Measurements from ENCODE around the gene DLK2.

DLK2 gene

DNA sequence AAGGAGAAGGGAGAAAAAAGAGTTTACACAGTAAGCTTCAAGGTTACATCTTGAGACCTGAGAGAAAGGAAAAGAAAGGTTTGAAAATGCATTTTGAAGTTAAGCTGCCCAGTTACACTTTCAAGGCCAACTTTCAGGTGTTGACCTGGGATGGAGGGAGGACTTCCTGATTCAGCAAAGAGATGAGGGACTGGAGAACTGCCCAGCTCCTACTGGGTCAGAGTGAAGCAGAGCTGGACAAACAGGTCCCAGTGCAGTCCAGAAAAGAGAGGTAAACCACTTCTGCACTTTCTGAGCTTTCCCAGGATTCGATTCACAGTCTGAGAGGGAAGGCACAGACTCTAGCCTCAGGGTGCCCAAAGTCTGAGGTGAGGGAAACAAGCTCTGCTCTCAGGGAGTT is 16.1 kb upstream of the DLK2 start:
- Histone ChIP-seq H3K27ac (ENCODE audit: low read depth, low read length) (no peak overlapping the region), H3K4me2 (ENCODE audit: low read length) (no peak overlapping the region), H3K27me3 (ENCODE audit: control insufficient read depth, low read length) (peaks cover 20% of the 10 kb centered on the region), H3F3A (ENCODE audit: control insufficient read depth, insufficient read depth) (peaks cover under 1% of the 10 kb centered on the region; the same call in 1 of the 2 replicates), H4K20me1 (ENCODE audit: control insufficient read depth, insufficient read depth, low read depth, low read length) (no peaks in the 10 kb centered on the region), H3K9me3 (ENCODE audit: control insufficient read depth, insufficient read depth, low read length) (no peaks in the 10 kb centered on the region), H3K4me1 (ENCODE audit: control insufficient read depth, low read length) (no peaks in the 10 kb centered on the region), H3K4me3 (ENCODE audit: low read length) (no peak overlapping the region), H3K36me3 (ENCODE audit: control insufficient read depth, low read length) (no peaks in the 10 kb centered on the region), H3K79me2 (ENCODE audit: control insufficient read depth, low read length) (no peaks in the 10 kb centered on the region), H3K9me2 (replicated peaks; ENCODE audit: control insufficient read depth, low read length) (no peaks in the 10 kb centered on the region)
- no peak for TF ChIP-seq EZH2phosphoT487 (IDR thresholded peaks at IDR 0.05; ENCODE audit: borderline replicate concordance, low read length)
- TF ChIP-seq, protein P1, sequence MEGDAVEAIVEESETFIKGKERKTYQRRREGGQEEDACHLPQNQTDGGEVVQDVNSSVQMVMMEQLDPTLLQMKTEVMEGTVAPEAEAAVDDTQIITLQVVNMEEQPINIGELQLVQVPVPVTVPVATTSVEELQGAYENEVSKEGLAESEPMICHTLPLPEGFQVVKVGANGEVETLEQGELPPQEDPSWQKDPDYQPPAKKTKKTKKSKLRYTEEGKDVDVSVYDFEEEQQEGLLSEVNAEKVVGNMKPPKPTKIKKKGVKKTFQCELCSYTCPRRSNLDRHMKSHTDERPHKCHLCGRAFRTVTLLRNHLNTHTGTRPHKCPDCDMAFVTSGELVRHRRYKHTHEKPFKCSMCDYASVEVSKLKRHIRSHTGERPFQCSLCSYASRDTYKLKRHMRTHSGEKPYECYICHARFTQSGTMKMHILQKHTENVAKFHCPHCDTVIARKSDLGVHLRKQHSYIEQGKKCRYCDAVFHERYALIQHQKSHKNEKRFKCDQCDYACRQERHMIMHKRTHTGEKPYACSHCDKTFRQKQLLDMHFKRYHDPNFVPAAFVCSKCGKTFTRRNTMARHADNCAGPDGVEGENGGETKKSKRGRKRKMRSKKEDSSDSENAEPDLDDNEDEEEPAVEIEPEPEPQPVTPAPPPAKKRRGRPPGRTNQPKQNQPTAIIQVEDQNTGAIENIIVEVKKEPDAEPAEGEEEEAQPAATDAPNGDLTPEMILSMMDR (IDR thresholded peaks at IDR 0.05; ENCODE audit: low read depth, low read length, poor library complexity, severe bottlenecking) = no peak

DNA sequence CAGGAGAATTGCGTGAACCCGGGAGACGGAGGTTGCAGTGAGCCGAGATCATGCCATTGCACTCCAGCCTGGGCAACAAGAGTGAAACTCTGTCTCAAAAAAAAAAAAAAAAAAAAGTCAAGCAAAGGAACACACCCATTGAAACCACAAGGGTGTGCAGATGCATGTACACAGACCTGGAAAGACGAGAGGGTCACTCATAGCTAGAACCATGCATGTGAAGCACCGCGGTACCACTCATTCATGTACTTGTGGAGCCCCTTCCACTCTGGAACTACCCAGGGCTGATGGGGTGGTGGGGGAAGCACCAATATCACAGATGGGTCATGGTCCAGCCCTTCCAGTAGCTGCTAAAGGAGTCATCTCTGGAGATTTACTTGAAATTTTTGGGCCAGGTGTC is 14.6 kb upstream of the DLK2 start:
- no peaks in the 10 kb centered on the region for H4K20me1 ChIP-seq (ENCODE audit: control insufficient read depth, insufficient read depth, low read depth, low read length)
- no peaks in the 10 kb centered on the region for H3K4me1 ChIP-seq (ENCODE audit: control insufficient read depth, low read length)
- H3K79me2 ChIP-seq (ENCODE audit: control insufficient read depth, low read length) = no peaks in the 10 kb centered on the region
- TF ChIP-seq, protein P1 (IDR thresholded peaks at IDR 0.05; ENCODE audit: low read depth, low read length, poor library complexity, severe bottlenecking) = no peak
- no peak for TF ChIP-seq EZH2phosphoT487 (IDR thresholded peaks at IDR 0.05; ENCODE audit: borderline replicate concordance, low read length)
- H3K4me2 ChIP-seq (ENCODE audit: low read length) = no peak overlapping the region
- H3K27ac ChIP-seq (ENCODE audit: low read depth, low read length) = no peak overlapping the region
- H3K9me2 ChIP-seq (replicated peaks; ENCODE audit: control insufficient read depth, low read length) = no peaks in the 10 kb centered on the region
- H3K36me3 ChIP-seq (ENCODE audit: control insufficient read depth, low read length) = no peaks in the 10 kb centered on the region
- H3F3A ChIP-seq (ENCODE audit: control insufficient read depth, insufficient read depth) = no peaks in the 10 kb centered on the region
- H3K4me3 ChIP-seq (ENCODE audit: low read length) = no peak overlapping the region
- peaks cover 24% of the 10 kb centered on the region for H3K27me3 ChIP-seq (ENCODE audit: control insufficient read depth, low read length)
- no peaks in the 10 kb centered on the region for H3K9me3 ChIP-seq (ENCODE audit: control insufficient read depth, insufficient read depth, low read length)

DNA sequence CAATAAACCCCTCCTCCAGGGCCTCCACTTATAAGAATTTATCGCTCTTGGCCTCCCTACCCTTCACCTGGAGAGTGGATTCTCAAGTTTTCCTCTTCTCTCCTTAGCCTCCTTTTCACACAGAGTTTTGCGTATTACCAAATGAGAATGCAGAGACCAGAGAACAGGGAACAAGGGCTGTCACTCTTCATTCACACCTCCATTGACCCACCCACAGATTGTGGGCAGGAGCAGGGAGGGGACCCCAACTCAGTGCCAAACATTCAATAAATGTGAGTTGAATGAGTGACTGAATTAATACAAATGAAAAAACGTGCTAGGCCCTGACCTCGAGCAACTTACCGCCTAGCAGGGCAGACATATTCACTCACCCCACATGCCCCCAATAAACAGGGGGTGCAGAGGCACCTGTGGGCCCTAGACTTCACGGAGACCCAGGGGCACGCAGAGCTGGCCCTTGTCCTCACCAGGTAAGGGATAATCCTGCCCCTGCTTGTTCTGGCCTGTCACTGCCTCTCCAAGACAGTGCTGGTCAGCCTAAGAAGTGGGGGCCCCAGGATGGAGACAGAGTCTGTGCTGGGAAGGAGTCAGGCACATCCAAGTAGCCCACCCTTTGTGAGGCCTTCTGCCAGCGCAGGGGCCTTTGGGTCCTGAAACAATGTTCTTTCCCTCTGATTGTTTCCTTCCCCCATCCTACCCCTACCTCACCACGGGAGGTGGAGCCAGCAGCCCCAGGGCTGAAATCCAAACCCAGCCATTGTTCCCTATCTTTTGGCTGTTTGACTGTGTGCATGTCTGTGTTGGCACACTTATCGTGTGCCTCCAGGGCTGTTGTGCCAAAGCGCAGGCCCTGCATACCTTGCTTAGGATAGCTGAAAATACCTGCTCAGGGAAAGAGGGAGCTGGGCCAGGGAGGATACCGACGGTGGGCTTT is 13.7 kb upstream of the DLK2 start:
- H3K4me2 ChIP-seq (ENCODE audit: low read length) = no peak overlapping the region
- H3K9me2 ChIP-seq (replicated peaks; ENCODE audit: control insufficient read depth, low read length) = no peaks in the 10 kb centered on the region
- TF ChIP-seq EZH2phosphoT487 (IDR thresholded peaks at IDR 0.05; ENCODE audit: borderline replicate concordance, low read length) = no peak
- TF ChIP-seq, protein P1 (IDR thresholded peaks at IDR 0.05; ENCODE audit: low read depth, low read length, poor library complexity, severe bottlenecking) = no peak

More for the DNA sequence above, 13.7 kb upstream of the DLK2 start:
- peaks cover 24% of the 10 kb centered on the region for H3K27me3 ChIP-seq (ENCODE audit: control insufficient read depth, low read length)
- no peaks in the 10 kb centered on the region for H3K4me1 ChIP-seq (ENCODE audit: control insufficient read depth, low read length)
- no peaks in the 10 kb centered on the region for H3F3A ChIP-seq (ENCODE audit: control insufficient read depth, insufficient read depth)
- H3K4me3 ChIP-seq (ENCODE audit: low read length) = no peak overlapping the region
- no peaks in the 10 kb centered on the region for H4K20me1 ChIP-seq (ENCODE audit: control insufficient read depth, insufficient read depth, low read depth, low read length)
- H3K79me2 ChIP-seq (ENCODE audit: control insufficient read depth, low read length) = no peaks in the 10 kb centered on the region
- no peaks in the 10 kb centered on the region for H3K9me3 ChIP-seq (ENCODE audit: control insufficient read depth, insufficient read depth, low read length)
- H3K27ac ChIP-seq (ENCODE audit: low read depth, low read length) = no peak overlapping the region
- H3K36me3 ChIP-seq (ENCODE audit: control insufficient read depth, low read length) = no peaks in the 10 kb centered on the region
